GDM1 (cell line): ENCODE measurements around the gene RBM28.
"Not testable (repeated sequence)": the region's sequence is repeated elsewhere in the genome, so short reads cannot be mapped to it uniquely, and the experiment has no call there.

Source experiments
- DNase-seq: peaks from one replicate; lab custom pipeline; 2025; lab: John Stamatoyannopoulos, UW

The RBM28 gene

GRCh38 chr7:128287556-128287955 lies 56.2 kb downstream of the RBM28 start:
- no peak for DNase-seq

GRCh38 chr7:128284102-128284501 lies 59.6 kb downstream of the RBM28 start:
- no peak for DNase-seq

GRCh38 chr7:128281605-128282380 lies 61.9 kb downstream of the RBM28 start:
- DNase-seq = no peak

- not testable (repeated sequence) for DNase-seq
Measured at GRCh38 chr7:128280451-128280850, 63.3 kb downstream of the RBM28 start.

GRCh38 chr7:128279124-128279713 lies 64.5 kb downstream of the RBM28 start:
- DNase-seq = no peak

- no peak for DNase-seq
Measured at GRCh38 chr7:128278366-128278765, 65.3 kb downstream of the RBM28 start.

GRCh38 chr7:128275681-128276080 lies 68.0 kb downstream of the RBM28 start:
- no peak for DNase-seq

- DNase-seq = no peak
Measured at GRCh38 chr7:128274884-128275603, 68.7 kb downstream of the RBM28 start.

GRCh38 chr7:128274246-128274883 lies 69.3 kb downstream of the RBM28 start:
- no peak for DNase-seq

GRCh38 chr7:128271942-128272481 lies 71.7 kb downstream of the RBM28 start:
- DNase-seq = no peak

- no peak for DNase-seq
Measured at GRCh38 chr7:128271471-128271941, 72.2 kb downstream of the RBM28 start.

- no peak for DNase-seq
Measured at GRCh38 chr7:128270826-128271272, 72.9 kb downstream of the RBM28 start.

- no peak for DNase-seq
Measured at GRCh38 chr7:128268233-128268632, 75.5 kb downstream of the RBM28 start.

- DNase-seq = no peak
Measured at GRCh38 chr7:128267595-128267924, 76.1 kb downstream of the RBM28 start.

- DNase-seq = no peak
Measured at GRCh38 chr7:128266883-128267594, 76.7 kb downstream of the RBM28 start.

GRCh38 chr7:128266529-128266882 lies 77.2 kb downstream of the RBM28 start:
- no peak for DNase-seq

- no peak for DNase-seq
Measured at GRCh38 chr7:128265906-128266300, 77.8 kb downstream of the RBM28 start.

- DNase-seq = no peak
Measured at GRCh38 chr7:128265156-128265905, 78.4 kb downstream of the RBM28 start.

- DNase-seq = no peak
Measured at GRCh38 chr7:128264477-128264876, 79.2 kb downstream of the RBM28 start.

GRCh38 chr7:128263420-128263819 lies 80.3 kb downstream of the RBM28 start:
- no peak for DNase-seq
